ENCODE data around the gene GPRIN3. TPM values are rescaled to one million over a fixed set of nuclear protein-coding genes. Genes with fewer than 3 reads are reported as not detected.

The GPRIN3 gene
- total and polyA plus RNA-seq, 2 donors (not counting 1 experiment from before 2014, with no cell fraction given): 0.22 to 1.5 TPM

- H3K27ac ChIP-seq (ENCODE audit: low read length in 2 of 2): no peak overlapping the region
- H2AFZ ChIP-seq (ENCODE audit: insufficient read depth, low read depth, low read length, poor library complexity, severe bottlenecking): no peak overlapping the region
- H3K9me3 ChIP-seq (ENCODE audit: control extremely low read depth in 1 of 3, control insufficient read depth in 2 of 3, insufficient read depth in 1 of 3, low read length in 2 of 3): peaks cover 0 to 2% (median 1%) of the 10 kb centered on the region in 3 donors
- no peak overlapping the region for H3K4me3 Mint-ChIP-seq
- H4K20me1 ChIP-seq (ENCODE audit: control insufficient read depth, insufficient read depth, low read length, poor library complexity, severe bottlenecking): no peaks in the 10 kb centered on the region
- no peaks in the 10 kb centered on the region for H3K79me2 ChIP-seq (ENCODE audit: control insufficient read depth, insufficient read depth, low read length)
- no peaks in the 10 kb centered on the region for H3K36me3 ChIP-seq (replicated peaks in 1 of 2; ENCODE audit: control extremely low read depth in 1 of 2, control insufficient read depth in 1 of 2, extremely low read depth in 1 of 2, insufficient read depth in 2 of 2, low read length in 1 of 2)
- peaks cover 0 to 7% (median 0%) of the 10 kb centered on the region in 4 experiments for H3K27me3 ChIP-seq (replicated peaks in 1 of 4; ENCODE audit: control extremely low read depth in 1 of 4, control insufficient read depth in 3 of 4, insufficient read depth in 4 of 4, low read length in 3 of 4)
- no peak overlapping the region for H3K4me2 ChIP-seq (replicated peaks; ENCODE audit: low read depth, low read length, poor library complexity, severe bottlenecking)
- no peak overlapping the region for H3K9ac ChIP-seq (ENCODE audit: low read length)
- peaks cover 21% of the 10 kb centered on the region for H3K27me3 Mint-ChIP-seq
- DNase-seq (no peak), ATAC-seq (ENCODE audit: low read depth) (no peak)
- peaks cover 49% of the 10 kb centered on the region for H3K4me1 Mint-ChIP-seq
- H3K4me3 ChIP-seq (ENCODE audit: control extremely low read depth in 1 of 5, extremely low read depth in 1 of 5, insufficient read depth in 1 of 5, low read depth in 2 of 5, low read length in 4 of 5): no peak overlapping the region
- no peak overlapping the region for H3K27ac Mint-ChIP-seq
- intact Hi-C loops (cut with micrococcal nuclease): no loop called here
- H3K4me1 ChIP-seq (ENCODE audit: control insufficient read depth in 2 of 2, insufficient read depth in 2 of 2, low read length in 2 of 2): peaks cover 17 to 19% of the 10 kb centered on the region in 2 donors
- ChIA-PET POLR2A (no interaction called here), CTCF (no interaction called here)
- no peaks in the 10 kb centered on the region for H3K9me3 Mint-ChIP-seq (ENCODE audit: insufficient read depth)
- TF ChIP-seq EZH2 (IDR thresholded peaks at IDR 0.05; ENCODE audit: borderline replicate concordance, insufficient read depth, low read depth, low read length, poor library complexity, severe bottlenecking) (no peak), CTCF (IDR thresholded peaks at IDR 0.05) (no peak)
- no CpG with 5 or more reads among the region's 2 CpGs for WGBS (ENCODE audit: insufficient coverage)
These were observed 18.3 kb downstream of the GPRIN3 start for GRCh38 chr4:89289312-89289711.

- H3K36me3 ChIP-seq (replicated peaks in 1 of 2; ENCODE audit: control extremely low read depth in 1 of 2, control insufficient read depth in 1 of 2, extremely low read depth in 1 of 2, insufficient read depth in 2 of 2, low read length in 1 of 2): no peaks in the 10 kb centered on the region
- H3K27me3 ChIP-seq (replicated peaks in 1 of 4; ENCODE audit: control extremely low read depth in 1 of 4, control insufficient read depth in 3 of 4, insufficient read depth in 4 of 4, low read length in 3 of 4): peaks cover 0 to 4% (median 0%) of the 10 kb centered on the region in 4 experiments
- peaks cover 0 to 2% (median 1%) of the 10 kb centered on the region in 3 donors for H3K9me3 ChIP-seq (ENCODE audit: control extremely low read depth in 1 of 3, control insufficient read depth in 2 of 3, insufficient read depth in 1 of 3, low read length in 2 of 3)
- Mint-ChIP-seq H3K27me3 (peaks cover 18% of the 10 kb centered on the region), H3K4me1 (peaks cover 50% of the 10 kb centered on the region), H3K9me3 (ENCODE audit: insufficient read depth) (no peaks in the 10 kb centered on the region), H3K27ac (no peak overlapping the region), H3K4me3 (no peak overlapping the region)
- WGBS (ENCODE audit: insufficient coverage): 90% methylated on average over 2 of the region's 2 CpGs
- peaks cover 17 to 20% of the 10 kb centered on the region in 2 donors for H3K4me1 ChIP-seq (ENCODE audit: control insufficient read depth in 2 of 2, insufficient read depth in 2 of 2, low read length in 2 of 2)
- H3K79me2 ChIP-seq (ENCODE audit: control insufficient read depth, insufficient read depth, low read length): no peaks in the 10 kb centered on the region
- TF ChIP-seq CTCF (IDR thresholded peaks at IDR 0.05): no peak
- intact Hi-C loops (cut with micrococcal nuclease): no loop called here
- H2AFZ ChIP-seq (ENCODE audit: insufficient read depth, low read depth, low read length, poor library complexity, severe bottlenecking): no peak overlapping the region
- DNase-seq: no peak
- no peak overlapping the region for H3K27ac ChIP-seq (ENCODE audit: low read length in 2 of 2)
- no peak for ATAC-seq (ENCODE audit: low read depth)
- no peak overlapping the region for H3K9ac ChIP-seq (ENCODE audit: low read length)
- ChIA-PET CTCF (no interaction called here), POLR2A (no interaction called here)
- H3K4me3 ChIP-seq (ENCODE audit: control extremely low read depth in 1 of 5, extremely low read depth in 1 of 5, insufficient read depth in 1 of 5, low read depth in 2 of 5, low read length in 4 of 5): no peak overlapping the region
- no peaks in the 10 kb centered on the region for H4K20me1 ChIP-seq (ENCODE audit: control insufficient read depth, insufficient read depth, low read length, poor library complexity, severe bottlenecking)
- no peak overlapping the region for H3K4me2 ChIP-seq (replicated peaks; ENCODE audit: low read depth, low read length, poor library complexity, severe bottlenecking)
These were observed 19.2 kb downstream of the GPRIN3 start for GRCh38 chr4:89288430-89288829.
